ENCODE results near the gene SPATA31D4. TPM values are rescaled to one million over a fixed set of nuclear protein-coding genes. Genes with fewer than 3 reads are reported as not detected.

Gene SPATA31D4
- total RNA-seq, 1 donor from 2014 or later, result not detected

GRCh38 chr9:81898851-81899250 lies 29.4 kb upstream of the SPATA31D4 start:
- no peak for DNase-seq
- TF ChIP-seq, protein P1, sequence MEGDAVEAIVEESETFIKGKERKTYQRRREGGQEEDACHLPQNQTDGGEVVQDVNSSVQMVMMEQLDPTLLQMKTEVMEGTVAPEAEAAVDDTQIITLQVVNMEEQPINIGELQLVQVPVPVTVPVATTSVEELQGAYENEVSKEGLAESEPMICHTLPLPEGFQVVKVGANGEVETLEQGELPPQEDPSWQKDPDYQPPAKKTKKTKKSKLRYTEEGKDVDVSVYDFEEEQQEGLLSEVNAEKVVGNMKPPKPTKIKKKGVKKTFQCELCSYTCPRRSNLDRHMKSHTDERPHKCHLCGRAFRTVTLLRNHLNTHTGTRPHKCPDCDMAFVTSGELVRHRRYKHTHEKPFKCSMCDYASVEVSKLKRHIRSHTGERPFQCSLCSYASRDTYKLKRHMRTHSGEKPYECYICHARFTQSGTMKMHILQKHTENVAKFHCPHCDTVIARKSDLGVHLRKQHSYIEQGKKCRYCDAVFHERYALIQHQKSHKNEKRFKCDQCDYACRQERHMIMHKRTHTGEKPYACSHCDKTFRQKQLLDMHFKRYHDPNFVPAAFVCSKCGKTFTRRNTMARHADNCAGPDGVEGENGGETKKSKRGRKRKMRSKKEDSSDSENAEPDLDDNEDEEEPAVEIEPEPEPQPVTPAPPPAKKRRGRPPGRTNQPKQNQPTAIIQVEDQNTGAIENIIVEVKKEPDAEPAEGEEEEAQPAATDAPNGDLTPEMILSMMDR (IDR thresholded peaks at IDR 0.05; ENCODE audit: partially characterized antibody, unreplicated experiment), result no peak
- H3K4me1 Mint-ChIP-seq (ENCODE audit: low read depth, unreplicated experiment), result peaks cover 3% of the 10 kb centered on the region
- peaks cover 2% of the 10 kb centered on the region for H3K27me3 Mint-ChIP-seq (ENCODE audit: unreplicated experiment)
- H3K4me3 Mint-ChIP-seq (ENCODE audit: unreplicated experiment), result no peak overlapping the region
- no peaks in the 10 kb centered on the region for H3K9me3 Mint-ChIP-seq (ENCODE audit: unreplicated experiment)
- no peak overlapping the region for H3K27ac Mint-ChIP-seq (ENCODE audit: unreplicated experiment)
- no peaks in the 10 kb centered on the region for H3K36me3 Mint-ChIP-seq (ENCODE audit: unreplicated experiment)

DNA sequence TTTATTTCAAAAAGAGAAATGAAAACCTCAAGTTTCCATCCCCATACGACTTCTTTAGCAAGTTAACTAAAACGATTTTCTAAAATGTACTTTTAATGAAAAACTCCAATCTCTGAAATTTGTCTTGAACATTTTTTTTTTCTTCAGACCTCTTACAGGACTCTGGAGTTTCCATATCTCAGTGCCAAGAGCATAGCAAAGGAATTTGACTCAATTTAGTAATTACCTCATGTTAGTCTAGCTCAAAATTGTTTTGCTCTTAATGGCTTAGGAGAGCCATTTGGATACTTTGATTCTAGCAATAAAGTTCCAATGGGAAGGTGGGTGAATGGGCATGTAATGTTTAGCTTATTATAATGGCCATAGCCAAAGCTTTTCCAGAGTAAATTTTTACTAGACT lies 26.0 kb upstream of the SPATA31D4 start:
- Mint-ChIP-seq H3K36me3 (ENCODE audit: unreplicated experiment) (no peaks in the 10 kb centered on the region), H3K27ac (ENCODE audit: unreplicated experiment) (no peak overlapping the region), H3K4me3 (ENCODE audit: unreplicated experiment) (no peak overlapping the region), H3K4me1 (ENCODE audit: low read depth, unreplicated experiment) (peaks cover 3% of the 10 kb centered on the region), H3K9me3 (ENCODE audit: unreplicated experiment) (no peaks in the 10 kb centered on the region), H3K27me3 (ENCODE audit: unreplicated experiment) (no peaks in the 10 kb centered on the region)
- DNase-seq, result no peak
- TF ChIP-seq, protein P1 (IDR thresholded peaks at IDR 0.05; ENCODE audit: partially characterized antibody, unreplicated experiment), result no peak

DNA sequence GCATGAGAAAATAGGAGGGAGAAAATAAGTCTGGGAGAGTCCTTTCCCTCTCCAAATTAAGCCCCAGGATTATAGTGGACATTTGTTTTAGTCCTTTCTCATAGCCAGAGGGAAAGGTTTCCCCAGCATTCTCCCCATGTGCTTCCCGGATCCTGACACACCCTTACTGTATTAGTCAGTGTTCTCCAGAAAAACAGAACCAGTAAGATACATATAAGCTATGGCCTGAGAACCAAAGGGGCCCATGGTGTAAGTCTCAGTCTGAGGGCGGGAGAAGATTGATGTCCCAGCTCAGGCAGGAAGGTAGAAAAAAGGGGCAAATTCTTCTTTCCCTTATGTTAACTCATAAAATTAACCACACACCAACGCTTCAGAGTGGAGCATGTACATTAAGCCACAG lies 25.6 kb upstream of the SPATA31D4 start:
- Mint-ChIP-seq H3K27me3 (ENCODE audit: unreplicated experiment) (no peaks in the 10 kb centered on the region), H3K36me3 (ENCODE audit: unreplicated experiment) (no peaks in the 10 kb centered on the region), H3K4me1 (ENCODE audit: low read depth, unreplicated experiment) (peaks cover 3% of the 10 kb centered on the region), H3K27ac (ENCODE audit: unreplicated experiment) (no peak overlapping the region), H3K4me3 (ENCODE audit: unreplicated experiment) (no peak overlapping the region), H3K9me3 (ENCODE audit: unreplicated experiment) (no peaks in the 10 kb centered on the region)
- no peak for DNase-seq
- TF ChIP-seq, protein P1 (IDR thresholded peaks at IDR 0.05; ENCODE audit: partially characterized antibody, unreplicated experiment), result no peak

DNA sequence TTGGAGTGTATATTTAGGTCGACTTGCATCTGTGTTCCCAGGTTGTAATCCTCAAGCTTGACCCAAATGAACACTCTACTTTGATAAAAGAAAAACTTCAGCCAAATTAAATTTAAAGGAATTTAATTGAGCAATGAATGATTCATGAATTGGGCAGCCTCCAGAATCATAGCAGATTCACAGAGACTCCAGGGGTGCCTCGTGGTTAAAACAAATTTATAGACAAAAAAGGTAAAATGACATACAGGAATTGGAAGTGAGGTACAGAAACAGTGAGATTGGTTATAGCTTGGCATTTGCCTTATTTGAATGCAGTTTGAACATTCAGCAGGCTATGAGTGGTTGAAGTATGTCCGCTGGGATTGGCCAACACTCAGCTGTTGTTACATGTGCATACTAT lies 21.6 kb upstream of the SPATA31D4 start:
- no peaks in the 10 kb centered on the region for H3K4me1 Mint-ChIP-seq (ENCODE audit: low read depth, unreplicated experiment)
- DNase-seq, result no peak
- no peaks in the 10 kb centered on the region for H3K27me3 Mint-ChIP-seq (ENCODE audit: unreplicated experiment)
- TF ChIP-seq, protein P1 (IDR thresholded peaks at IDR 0.05; ENCODE audit: partially characterized antibody, unreplicated experiment), result no peak
- no peak overlapping the region for H3K4me3 Mint-ChIP-seq (ENCODE audit: unreplicated experiment)
- no peaks in the 10 kb centered on the region for H3K36me3 Mint-ChIP-seq (ENCODE audit: unreplicated experiment)
- H3K9me3 Mint-ChIP-seq (ENCODE audit: unreplicated experiment), result no peaks in the 10 kb centered on the region
- no peak overlapping the region for H3K27ac Mint-ChIP-seq (ENCODE audit: unreplicated experiment)

GRCh38 chr9:81912135-81912534 lies 16.1 kb upstream of the SPATA31D4 start:
- Mint-ChIP-seq H3K4me1 (ENCODE audit: low read depth, unreplicated experiment) (no peaks in the 10 kb centered on the region), H3K36me3 (ENCODE audit: unreplicated experiment) (no peaks in the 10 kb centered on the region), H3K9me3 (ENCODE audit: unreplicated experiment) (no peaks in the 10 kb centered on the region), H3K27ac (ENCODE audit: unreplicated experiment) (no peak overlapping the region), H3K27me3 (ENCODE audit: unreplicated experiment) (no peaks in the 10 kb centered on the region), H3K4me3 (ENCODE audit: unreplicated experiment) (no peak overlapping the region)
- DNase-seq, result no peak
- TF ChIP-seq, protein P1 (IDR thresholded peaks at IDR 0.05; ENCODE audit: partially characterized antibody, unreplicated experiment), result no peak

All from glutamatergic neuron (in vitro differentiated cells).